Measurements from ENCODE around the gene C10orf71. TPM values are rescaled to one million over a fixed set of nuclear protein-coding genes. Genes with fewer than 3 reads are reported as not detected.

C10orf71 gene
- total and polyA plus RNA-seq, 2 donors (not counting 1 experiment from before 2014, with no cell fraction given): not detected

DNA sequence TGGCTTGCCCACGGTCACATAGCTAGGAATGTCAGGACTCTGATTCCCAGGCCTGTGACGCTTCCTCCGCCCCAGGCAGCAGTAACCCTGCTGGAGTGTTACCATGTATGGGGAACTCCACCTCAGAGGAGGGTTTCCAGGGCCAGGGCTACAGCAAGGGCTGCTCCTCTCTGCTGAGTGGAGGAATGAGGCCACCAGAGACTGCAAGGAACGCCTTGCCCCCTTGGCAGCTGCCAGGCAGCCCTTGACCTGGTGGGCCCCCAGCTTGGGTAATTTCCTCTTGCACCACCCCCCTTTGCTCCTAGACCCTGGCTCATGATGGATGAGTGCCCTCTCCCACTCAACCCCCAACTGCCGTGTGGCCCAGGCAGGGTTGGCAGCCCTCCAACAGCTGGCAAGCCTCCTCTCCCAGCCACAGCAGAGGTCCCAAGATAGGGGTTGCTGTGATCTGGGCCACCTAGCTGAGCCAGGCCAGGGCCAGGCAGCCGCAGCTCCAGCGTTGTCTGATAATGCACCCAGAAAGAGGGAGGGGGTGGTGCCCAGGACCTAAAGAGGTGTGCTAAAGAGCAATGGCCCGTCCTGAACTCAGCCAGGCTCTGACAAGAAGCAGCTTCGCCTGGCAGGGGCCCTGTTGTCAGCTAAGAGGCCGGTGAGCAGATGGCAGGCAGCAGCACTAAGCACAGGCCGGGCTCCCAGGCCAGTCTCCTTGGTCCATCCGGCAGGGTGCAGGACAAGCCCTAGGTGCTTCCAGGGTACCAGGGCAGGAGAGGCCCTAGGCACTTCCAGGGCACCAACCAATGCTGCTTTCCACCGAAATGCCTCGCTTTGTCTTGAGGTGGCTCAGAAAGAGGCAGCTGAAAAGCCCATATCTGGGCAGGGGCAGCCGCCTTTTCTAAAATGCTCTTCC, 61.6 kb downstream of the C10orf71 start:
- TF ChIP-seq, protein P1, sequence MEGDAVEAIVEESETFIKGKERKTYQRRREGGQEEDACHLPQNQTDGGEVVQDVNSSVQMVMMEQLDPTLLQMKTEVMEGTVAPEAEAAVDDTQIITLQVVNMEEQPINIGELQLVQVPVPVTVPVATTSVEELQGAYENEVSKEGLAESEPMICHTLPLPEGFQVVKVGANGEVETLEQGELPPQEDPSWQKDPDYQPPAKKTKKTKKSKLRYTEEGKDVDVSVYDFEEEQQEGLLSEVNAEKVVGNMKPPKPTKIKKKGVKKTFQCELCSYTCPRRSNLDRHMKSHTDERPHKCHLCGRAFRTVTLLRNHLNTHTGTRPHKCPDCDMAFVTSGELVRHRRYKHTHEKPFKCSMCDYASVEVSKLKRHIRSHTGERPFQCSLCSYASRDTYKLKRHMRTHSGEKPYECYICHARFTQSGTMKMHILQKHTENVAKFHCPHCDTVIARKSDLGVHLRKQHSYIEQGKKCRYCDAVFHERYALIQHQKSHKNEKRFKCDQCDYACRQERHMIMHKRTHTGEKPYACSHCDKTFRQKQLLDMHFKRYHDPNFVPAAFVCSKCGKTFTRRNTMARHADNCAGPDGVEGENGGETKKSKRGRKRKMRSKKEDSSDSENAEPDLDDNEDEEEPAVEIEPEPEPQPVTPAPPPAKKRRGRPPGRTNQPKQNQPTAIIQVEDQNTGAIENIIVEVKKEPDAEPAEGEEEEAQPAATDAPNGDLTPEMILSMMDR (IDR thresholded peaks at IDR 0.05): no peak
- TF ChIP-seq EZH2 (IDR thresholded peaks at IDR 0.05; ENCODE audit: borderline replicate concordance, insufficient read depth, low read depth, low read length, poor library complexity, severe bottlenecking): no peak
- ChIA-PET POLR2A (no interaction called here), CTCF (no interaction called here)
- Histone ChIP-seq H3K4me2 (replicated peaks; ENCODE audit: low read depth, low read length, poor library complexity, severe bottlenecking) (no peak overlapping the region), H3K9ac (ENCODE audit: low read length) (no peak overlapping the region), H3K9me3 (ENCODE audit: control extremely low read depth in 1 of 3, control insufficient read depth in 2 of 3, insufficient read depth in 1 of 3, low read length in 2 of 3) (peaks cover 0 to 3% (median 0%) of the 10 kb centered on the region in 3 donors), H2AFZ (ENCODE audit: insufficient read depth, low read depth, low read length, poor library complexity, severe bottlenecking) (no peak overlapping the region), H3K27me3 (replicated peaks in 1 of 4; ENCODE audit: control extremely low read depth in 1 of 4, control insufficient read depth in 3 of 4, insufficient read depth in 4 of 4, low read length in 3 of 4) (no peaks in the 10 kb centered on the region), H3K36me3 (replicated peaks in 1 of 2; ENCODE audit: control extremely low read depth in 1 of 2, control insufficient read depth in 1 of 2, extremely low read depth in 1 of 2, insufficient read depth in 2 of 2, low read length in 1 of 2) (no peaks in the 10 kb centered on the region), H3K27ac (ENCODE audit: low read length in 2 of 2) (no peak overlapping the region), H3K79me2 (ENCODE audit: control insufficient read depth, insufficient read depth, low read length) (no peaks in the 10 kb centered on the region), H4K20me1 (ENCODE audit: control insufficient read depth, insufficient read depth, low read length, poor library complexity, severe bottlenecking) (no peaks in the 10 kb centered on the region), H3K4me1 (ENCODE audit: control insufficient read depth in 2 of 2, insufficient read depth in 2 of 2, low read length in 2 of 2) (peaks cover 4 to 13% of the 10 kb centered on the region in 2 donors), H3K4me3 (ENCODE audit: control extremely low read depth in 1 of 5, extremely low read depth in 1 of 5, insufficient read depth in 1 of 5, low read depth in 2 of 5, low read length in 4 of 5) (no peak overlapping the region)
- DNase-seq (no peak), ATAC-seq (ENCODE audit: low read depth) (no peak)
- no peaks in the 10 kb centered on the region for H3K9me3 Mint-ChIP-seq (ENCODE audit: insufficient read depth)
- 78% methylated on average over 15 of the region's 15 CpGs for WGBS (ENCODE audit: insufficient coverage)
- peaks cover 12% of the 10 kb centered on the region for H3K4me1 Mint-ChIP-seq
- H3K4me3 Mint-ChIP-seq: no peak overlapping the region
- intact Hi-C loops (cut with micrococcal nuclease): no loop called here
- H3K27me3 Mint-ChIP-seq: peaks cover 8% of the 10 kb centered on the region
- H3K27ac Mint-ChIP-seq: no peak overlapping the region

DNA sequence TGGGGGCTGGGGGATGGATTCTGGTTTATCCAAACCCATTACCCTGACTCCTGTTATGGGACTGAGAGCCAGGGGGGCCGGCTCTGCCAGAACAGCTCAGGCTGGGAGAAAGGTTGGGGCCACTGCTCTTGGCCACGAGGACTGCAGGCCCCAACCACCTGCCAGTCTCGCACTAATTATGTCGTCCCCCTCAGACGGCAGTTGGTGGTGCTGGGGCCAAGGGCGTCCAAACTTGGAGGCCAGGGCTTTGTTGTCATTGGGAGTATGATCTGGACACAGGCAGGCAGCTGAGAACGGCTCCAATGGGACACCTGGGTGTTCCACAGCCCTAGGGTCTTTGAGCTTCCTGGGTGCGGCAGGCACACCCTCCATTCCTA, 62.2 kb downstream of the C10orf71 start:
- POLR2A ChIA-PET: no interaction called here
- Histone ChIP-seq H3K4me2 (replicated peaks; ENCODE audit: low read depth, low read length, poor library complexity, severe bottlenecking) (no peak overlapping the region), H4K20me1 (ENCODE audit: control insufficient read depth, insufficient read depth, low read length, poor library complexity, severe bottlenecking) (no peaks in the 10 kb centered on the region), H3K4me1 (ENCODE audit: control insufficient read depth in 2 of 2, insufficient read depth in 2 of 2, low read length in 2 of 2) (peaks cover 4 to 13% of the 10 kb centered on the region in 2 donors), H3K4me3 (ENCODE audit: control extremely low read depth in 1 of 5, extremely low read depth in 1 of 5, insufficient read depth in 1 of 5, low read depth in 2 of 5, low read length in 4 of 5) (no peak overlapping the region), H3K9ac (ENCODE audit: low read length) (no peak overlapping the region), H3K27me3 (replicated peaks in 1 of 4; ENCODE audit: control extremely low read depth in 1 of 4, control insufficient read depth in 3 of 4, insufficient read depth in 4 of 4, low read length in 3 of 4) (no peaks in the 10 kb centered on the region), H2AFZ (ENCODE audit: insufficient read depth, low read depth, low read length, poor library complexity, severe bottlenecking) (no peak overlapping the region), H3K27ac (ENCODE audit: low read length in 2 of 2) (no peak overlapping the region), H3K9me3 (ENCODE audit: control extremely low read depth in 1 of 3, control insufficient read depth in 2 of 3, insufficient read depth in 1 of 3, low read length in 2 of 3) (peaks cover 0 to 3% (median 0%) of the 10 kb centered on the region in 3 donors), H3K36me3 (replicated peaks in 1 of 2; ENCODE audit: control extremely low read depth in 1 of 2, control insufficient read depth in 1 of 2, extremely low read depth in 1 of 2, insufficient read depth in 2 of 2, low read length in 1 of 2) (no peaks in the 10 kb centered on the region), H3K79me2 (ENCODE audit: control insufficient read depth, insufficient read depth, low read length) (no peaks in the 10 kb centered on the region)
- Mint-ChIP-seq H3K27me3 (peaks cover 4% of the 10 kb centered on the region), H3K9me3 (ENCODE audit: insufficient read depth) (no peaks in the 10 kb centered on the region), H3K4me1 (peaks cover 12% of the 10 kb centered on the region), H3K4me3 (no peak overlapping the region), H3K27ac (no peak overlapping the region)
- DNase-seq: no peak
- CTCF ChIA-PET: no interaction called here
- WGBS (ENCODE audit: insufficient coverage): 93% methylated on average over 5 of the region's 8 CpGs
- TF ChIP-seq EZH2 (IDR thresholded peaks at IDR 0.05; ENCODE audit: borderline replicate concordance, insufficient read depth, low read depth, low read length, poor library complexity, severe bottlenecking): no peak
- TF ChIP-seq, protein P1 (IDR thresholded peaks at IDR 0.05): no peak
- ATAC-seq (ENCODE audit: low read depth): no peak
- intact Hi-C loops (cut with micrococcal nuclease): no loop called here
